HepG2 (cell line): ENCODE measurements around the gene ATP2B2. TPM values are rescaled to one million over a fixed set of nuclear protein-coding genes. Genes with fewer than 3 reads are reported as not detected.
A peak's percentile ranks its signal among the peaks of the same experiment; 100 is the strongest.

Experiments
- AHR ChIP-seq: IDR thresholded peaks from 2 replicates; pipeline ENCODE4 v1.6.1; 2018; ENCODE audit warnings: missing genetic modification reagents, missing compliant biosample characterization
- ARNTL ChIP-seq: sonication (generic); formaldehyde crosslinking; IDR thresholded peaks from 2 replicates; pipeline ENCODE4 v1.4.0; 2020; ENCODE audit warnings: mild to moderate bottlenecking, missing genetic modification reagents
- FOSL2 ChIP-seq: sonication (generic); formaldehyde crosslinking; IDR thresholded peaks from 2 replicates; pipeline ENCODE4 v1.4.0; 2020; ENCODE audit warnings: missing genetic modification reagents
- NR3C1 ChIP-seq: sonication (generic); formaldehyde crosslinking; IDR thresholded peaks from 2 replicates; pipeline ENCODE4 v1.4.0; 2020; ENCODE audit warnings: missing genetic modification reagents
- SOX5 ChIP-seq: IDR thresholded peaks from 2 replicates; pipeline ENCODE4 v1.6.1; 2016; ENCODE audit warnings: borderline replicate concordance
- SUZ12 ChIP-seq: fragments of 150-350 bp; IDR thresholded peaks from 2 replicates; pipeline ENCODE4 v1.6.1; 2014; ENCODE audit warnings: low read depth, low read length
- ZNF124 ChIP-seq: sonication (generic); formaldehyde crosslinking; IDR thresholded peaks from 2 replicates; pipeline ENCODE4 v1.4.0; 2020; ENCODE audit warnings: missing genetic modification reagents
- ZNF143 ChIP-seq: sonication (generic); formaldehyde crosslinking; IDR thresholded peaks from 2 replicates; pipeline ENCODE4 v1.4.0; 2020; ENCODE audit warnings: missing genetic modification reagents
- ZNF282 ChIP-seq: fragments of 450-650 bp; IDR thresholded peaks from 2 replicates; pipeline ENCODE4 v1.6.1; 2018; ENCODE audit not compliant: partially characterized antibody
- ZNF317 ChIP-seq: sonication (generic); formaldehyde crosslinking; IDR thresholded peaks from 2 replicates; pipeline ENCODE4 v1.5.0; 2020; ENCODE audit warnings: mild to moderate bottlenecking, missing genetic modification reagents
- ZNF335 ChIP-seq: sonication (generic); formaldehyde crosslinking; IDR thresholded peaks from 2 replicates; pipeline ENCODE4 v1.4.0; 2020; ENCODE audit warnings: missing genetic modification reagents
- ZNF33B ChIP-seq: sonication (generic); formaldehyde crosslinking; IDR thresholded peaks from 2 replicates; pipeline ENCODE4 v1.5.1; 2020; ENCODE audit warnings: mild to moderate bottlenecking, missing genetic modification reagents
- ZNF614 ChIP-seq: IDR thresholded peaks from 2 replicates; pipeline ENCODE4 v1.6.1; 2018; ENCODE audit warnings: missing biosample characterization, missing genetic modification reagents, inconsistent platforms, borderline replicate concordance
- ZNF672 ChIP-seq: sonication (generic); formaldehyde crosslinking; IDR thresholded peaks from 2 replicates; pipeline ENCODE4 v1.8.1; 2022; ENCODE audit warnings: missing genetic modification reagents
- ZNF746 ChIP-seq: sonication (generic); formaldehyde crosslinking; IDR thresholded peaks from 2 replicates; pipeline ENCODE4 v1.8.0; 2022; ENCODE audit warnings: mild to moderate bottlenecking, missing genetic modification reagents
- ZNF816 ChIP-seq: sonication (generic); formaldehyde crosslinking; IDR thresholded peaks from 2 replicates; pipeline ENCODE4 v1.8.0; 2022; ENCODE audit warnings: missing genetic modification reagents, mild to moderate bottlenecking, borderline replicate concordance
- polyA plus RNA-seq, 8 experiments: library from polyadenylated mRNA; depleted of rRNA in 3 of 8; stranded (reverse) in 7 of 8; unstranded in 1 of 8; fragments of >200 nt; fragmentation: Illumina TruSeq in 4 of 8; extraction: Trizol in 4 of 8; gene quantifications; 2 replicates each; pipeline versions ENCODE4 v1.2.1 to v1.2.3, GENCODE V29; 2011 to 2016; ENCODE audit warnings: low read depth in 4 of 8, missing spikeins in 1 of 8, mixed read lengths in 1 of 8; ENCODE audit not compliant: insufficient read depth in 1 of 8
- total RNA-seq, 5 experiments: library from RNA; depleted of rRNA; stranded (reverse); fragments of >200 nt; fragmentation: Illumina TruSeq; extraction: Trizol; gene quantifications; 2 replicates each; pipeline ENCODE4 v1.2.3, GENCODE V29; 2016; ENCODE audit warnings: low read depth in 1 of 5
- TF ChIP-seq, protein P1 (sequence below), 2 experiments: IDR thresholded peaks; 2 replicates each; pipeline ENCODE4 v1.6.1; 2011 to 2012; ENCODE audit warnings: low read length in 2 of 2, borderline replicate concordance in 1 of 2, low read depth in 1 of 2, mild to moderate bottlenecking in 1 of 2, moderate library complexity in 1 of 2
- TF ChIP-seq, protein P2 (sequence below): IDR thresholded peaks from 2 replicates; pipeline ENCODE4 v1.6.1; 2012; ENCODE audit warnings: low read length, improper control_type of control experiment
- TF ChIP-seq, protein P3 (sequence below): sonication (generic); formaldehyde crosslinking; IDR thresholded peaks from 2 replicates; pipeline ENCODE4 v1.5.1; 2020; ENCODE audit warnings: missing genetic modification reagents, mild to moderate bottlenecking, borderline replicate concordance

ATP2B2 gene
- total and polyA plus RNA-seq, 2 of the 13 experiments (the other 11 are each of a cell fraction or from before 2014, with no cell fraction given): 1.5 to 2.3 TPM

GRCh38 chr3:10508619-10509260 lies 3.4 kb upstream of the ATP2B2 start (continued):
- TF ChIP-seq, protein P1, sequence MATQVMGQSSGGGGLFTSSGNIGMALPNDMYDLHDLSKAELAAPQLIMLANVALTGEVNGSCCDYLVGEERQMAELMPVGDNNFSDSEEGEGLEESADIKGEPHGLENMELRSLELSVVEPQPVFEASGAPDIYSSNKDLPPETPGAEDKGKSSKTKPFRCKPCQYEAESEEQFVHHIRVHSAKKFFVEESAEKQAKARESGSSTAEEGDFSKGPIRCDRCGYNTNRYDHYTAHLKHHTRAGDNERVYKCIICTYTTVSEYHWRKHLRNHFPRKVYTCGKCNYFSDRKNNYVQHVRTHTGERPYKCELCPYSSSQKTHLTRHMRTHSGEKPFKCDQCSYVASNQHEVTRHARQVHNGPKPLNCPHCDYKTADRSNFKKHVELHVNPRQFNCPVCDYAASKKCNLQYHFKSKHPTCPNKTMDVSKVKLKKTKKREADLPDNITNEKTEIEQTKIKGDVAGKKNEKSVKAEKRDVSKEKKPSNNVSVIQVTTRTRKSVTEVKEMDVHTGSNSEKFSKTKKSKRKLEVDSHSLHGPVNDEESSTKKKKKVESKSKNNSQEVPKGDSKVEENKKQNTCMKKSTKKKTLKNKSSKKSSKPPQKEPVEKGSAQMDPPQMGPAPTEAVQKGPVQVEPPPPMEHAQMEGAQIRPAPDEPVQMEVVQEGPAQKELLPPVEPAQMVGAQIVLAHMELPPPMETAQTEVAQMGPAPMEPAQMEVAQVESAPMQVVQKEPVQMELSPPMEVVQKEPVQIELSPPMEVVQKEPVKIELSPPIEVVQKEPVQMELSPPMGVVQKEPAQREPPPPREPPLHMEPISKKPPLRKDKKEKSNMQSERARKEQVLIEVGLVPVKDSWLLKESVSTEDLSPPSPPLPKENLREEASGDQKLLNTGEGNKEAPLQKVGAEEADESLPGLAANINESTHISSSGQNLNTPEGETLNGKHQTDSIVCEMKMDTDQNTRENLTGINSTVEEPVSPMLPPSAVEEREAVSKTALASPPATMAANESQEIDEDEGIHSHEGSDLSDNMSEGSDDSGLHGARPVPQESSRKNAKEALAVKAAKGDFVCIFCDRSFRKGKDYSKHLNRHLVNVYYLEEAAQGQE (IDR thresholded peaks at IDR 0.05; ENCODE audit: borderline replicate concordance in 1 of 2, low read depth in 1 of 2, low read length in 2 of 2): peak in 1 of 2 experiments; percentile 83; a peak in 2 of 4 replicates
- TF ChIP-seq, protein P2, sequence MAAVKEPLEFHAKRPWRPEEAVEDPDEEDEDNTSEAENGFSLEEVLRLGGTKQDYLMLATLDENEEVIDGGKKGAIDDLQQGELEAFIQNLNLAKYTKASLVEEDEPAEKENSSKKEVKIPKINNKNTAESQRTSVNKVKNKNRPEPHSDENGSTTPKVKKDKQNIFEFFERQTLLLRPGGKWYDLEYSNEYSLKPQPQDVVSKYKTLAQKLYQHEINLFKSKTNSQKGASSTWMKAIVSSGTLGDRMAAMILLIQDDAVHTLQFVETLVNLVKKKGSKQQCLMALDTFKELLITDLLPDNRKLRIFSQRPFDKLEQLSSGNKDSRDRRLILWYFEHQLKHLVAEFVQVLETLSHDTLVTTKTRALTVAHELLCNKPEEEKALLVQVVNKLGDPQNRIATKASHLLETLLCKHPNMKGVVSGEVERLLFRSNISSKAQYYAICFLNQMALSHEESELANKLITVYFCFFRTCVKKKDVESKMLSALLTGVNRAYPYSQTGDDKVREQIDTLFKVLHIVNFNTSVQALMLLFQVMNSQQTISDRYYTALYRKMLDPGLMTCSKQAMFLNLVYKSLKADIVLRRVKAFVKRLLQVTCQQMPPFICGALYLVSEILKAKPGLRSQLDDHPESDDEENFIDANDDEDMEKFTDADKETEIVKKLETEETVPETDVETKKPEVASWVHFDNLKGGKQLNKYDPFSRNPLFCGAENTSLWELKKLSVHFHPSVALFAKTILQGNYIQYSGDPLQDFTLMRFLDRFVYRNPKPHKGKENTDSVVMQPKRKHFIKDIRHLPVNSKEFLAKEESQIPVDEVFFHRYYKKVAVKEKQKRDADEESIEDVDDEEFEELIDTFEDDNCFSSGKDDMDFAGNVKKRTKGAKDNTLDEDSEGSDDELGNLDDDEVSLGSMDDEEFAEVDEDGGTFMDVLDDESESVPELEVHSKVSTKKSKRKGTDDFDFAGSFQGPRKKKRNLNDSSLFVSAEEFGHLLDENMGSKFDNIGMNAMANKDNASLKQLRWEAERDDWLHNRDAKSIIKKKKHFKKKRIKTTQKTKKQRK: no peak
- TF ChIP-seq ZNF335 (CRISPR knock-in tag): no peak
- peak; percentile 94 for TF ChIP-seq ARNTL (CRISPR knock-in tag)
- TF ChIP-seq ZNF746 (CRISPR knock-in tag): peak; percentile 99
- 0 out of 2 replicates have a peak, but pooled peaks have one; percentile 58 for TF ChIP-seq AHR
- no peak for TF ChIP-seq SUZ12
- TF ChIP-seq ZNF672: no peak
- TF ChIP-seq, protein P3, sequence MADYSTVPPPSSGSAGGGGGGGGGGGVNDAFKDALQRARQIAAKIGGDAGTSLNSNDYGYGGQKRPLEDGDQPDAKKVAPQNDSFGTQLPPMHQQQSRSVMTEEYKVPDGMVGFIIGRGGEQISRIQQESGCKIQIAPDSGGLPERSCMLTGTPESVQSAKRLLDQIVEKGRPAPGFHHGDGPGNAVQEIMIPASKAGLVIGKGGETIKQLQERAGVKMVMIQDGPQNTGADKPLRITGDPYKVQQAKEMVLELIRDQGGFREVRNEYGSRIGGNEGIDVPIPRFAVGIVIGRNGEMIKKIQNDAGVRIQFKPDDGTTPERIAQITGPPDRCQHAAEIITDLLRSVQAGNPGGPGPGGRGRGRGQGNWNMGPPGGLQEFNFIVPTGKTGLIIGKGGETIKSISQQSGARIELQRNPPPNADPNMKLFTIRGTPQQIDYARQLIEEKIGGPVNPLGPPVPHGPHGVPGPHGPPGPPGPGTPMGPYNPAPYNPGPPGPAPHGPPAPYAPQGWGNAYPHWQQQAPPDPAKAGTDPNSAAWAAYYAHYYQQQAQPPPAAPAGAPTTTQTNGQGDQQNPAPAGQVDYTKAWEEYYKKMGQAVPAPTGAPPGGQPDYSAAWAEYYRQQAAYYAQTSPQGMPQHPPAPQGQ (CRISPR knock-in tag): no peak
- TF ChIP-seq ZNF282: no peak
- TF ChIP-seq ZNF143: no peak
- TF ChIP-seq ZNF816 (CRISPR knock-in tag): peak; percentile 74; the same call in 1 of the 2 replicates
- TF ChIP-seq ZNF614 (CRISPR knock-in tag): peak; percentile 95; the same call in 1 of the 2 replicates
- TF ChIP-seq ZNF33B (CRISPR knock-in tag): no peak
- TF ChIP-seq FOSL2 (CRISPR knock-in tag): peak; percentile 86
- TF ChIP-seq ZNF317: peak; percentile 92
- no peak for TF ChIP-seq NR3C1 (CRISPR knock-in tag)
- peak; percentile 83; the same call in 1 of the 2 replicates for TF ChIP-seq ZNF124
- peak; percentile 98 for TF ChIP-seq SOX5 (CRISPR knock-in tag)
